OCI-LY1 (cell line): ENCODE data around the gene DCAF16.

Experiments used
- H2AFZ ChIP-seq: fragments of 200-600 bp; sonication (generic), shearing (Covaris generic); 2 replicates; pipeline ENCODE4 v1.6.0; 2014; ENCODE audit warnings: antibody characterized with exemption, mild to moderate bottlenecking, low read length
- H3F3A ChIP-seq: fragments of 200-600 bp; sonication (generic), shearing (Covaris generic); 2 replicates; pipeline ENCODE4 v1.6.0; 2014; ENCODE audit warnings: mild to moderate bottlenecking, antibody characterized with exemption, low read length, moderate library complexity; ENCODE audit not compliant: insufficient read depth
- H3K27ac ChIP-seq: fragments of 200-600 bp; sonication (generic); 2 replicates; pipeline ENCODE4 v1.5.1; 2014; ENCODE audit warnings: low read length, mixed run types, mild to moderate bottlenecking, low read depth; ENCODE audit not compliant: poor library complexity, severe bottlenecking
- H3K27me3 ChIP-seq: fragments of 200-600 bp; sonication (generic); 2 replicates; pipeline ENCODE4 v1.6.0; 2014; ENCODE audit warnings: antibody characterized with exemption, mild to moderate bottlenecking, low read length, moderate library complexity; ENCODE audit not compliant: insufficient read depth
- H3K36me3 ChIP-seq: fragments of 200-600 bp; sonication (generic); 2 replicates; pipeline ENCODE4 v1.6.1; 2014; ENCODE audit warnings: mild to moderate bottlenecking, antibody characterized with exemption, low read length, moderate library complexity, mixed read lengths; ENCODE audit not compliant: insufficient read depth
- H3K4me1 ChIP-seq: fragments of 200-600 bp; sonication (generic); 2 replicates; pipeline ENCODE4 v1.5.1; 2014; ENCODE audit warnings: mild to moderate bottlenecking, low read length, moderate library complexity; ENCODE audit not compliant: insufficient read depth, severe bottlenecking
- H3K4me2 ChIP-seq: fragments of 200-600 bp; sonication (generic), shearing (Covaris generic); 2 replicates; pipeline ENCODE4 v1.6.1; 2014; ENCODE audit warnings: low read length
- H3K4me3 ChIP-seq: fragments of 200-600 bp; sonication (generic); 2 replicates; pipeline ENCODE4 v1.5.1; 2014; ENCODE audit warnings: low read length, low read depth, mild to moderate bottlenecking, mixed read lengths; ENCODE audit not compliant: poor library complexity, severe bottlenecking
- H3K79me2 ChIP-seq: fragments of 200-600 bp; shearing (Covaris generic); 2 replicates; pipeline ENCODE4 v1.6.1; 2016; ENCODE audit warnings: mixed run types, low read length, mixed read lengths; ENCODE audit not compliant: insufficient read depth
- H3K9ac ChIP-seq: fragments of 200-600 bp; sonication (generic), shearing (Covaris generic); 2 replicates; pipeline ENCODE4 v1.6.1; 2014; ENCODE audit warnings: mild to moderate bottlenecking, low read length, mixed read lengths
- H3K9me2 ChIP-seq: fragments of 200-600 bp; sonication (generic), shearing (Covaris generic); 2 replicates; pipeline ENCODE4 v1.6.1; 2014; ENCODE audit warnings: low read depth, mild to moderate bottlenecking, low read length, mixed read lengths
- H3K9me3 ChIP-seq: fragments of 200-600 bp; shearing (Covaris generic); 2 replicates; pipeline ENCODE4 v1.6.1; 2014; ENCODE audit warnings: low read length, mixed read lengths
- H4K20me1 ChIP-seq: fragments of 200-600 bp; sonication (generic), shearing (Covaris generic); 2 replicates; pipeline ENCODE4 v1.6.0; 2016; ENCODE audit warnings: mild to moderate bottlenecking, low read length; ENCODE audit not compliant: insufficient read depth
- CTCF ChIP-seq: fragments of 200-600 bp; sonication (generic), shearing (Covaris generic); IDR thresholded peaks from 2 replicates; pipeline ENCODE4 v1.5.1; 2017; ENCODE audit warnings: mild to moderate bottlenecking, antibody characterized with exemption, low read length, moderate library complexity, mixed read lengths
- EZH2 ChIP-seq: fragments of 200-600 bp; sonication (generic), shearing (Covaris generic); IDR thresholded peaks from 2 replicates; pipeline ENCODE4 v1.8.0; 2017; ENCODE audit warnings: borderline replicate concordance, mixed run types, mild to moderate bottlenecking, antibody characterized with exemption, low read length, moderate library complexity, mixed read lengths

Gene DCAF16

GRCh38 chr4:17810260-17811077, at the start of gene DCAF16, which contains the start of gene NCAPG:
TSS of gene DCAF16 (minus strand) at chr4:17810757. CDS start at chr4:17804141, 6,616 bp downstream.
TSS of gene NCAPG (plus strand) at chr4:17810979. CDS start at chr4:17811078, 99 bp downstream.
- TF ChIP-seq CTCF (no peak), EZH2 (no peak)
- no peaks in the 10 kb centered on the region for H3F3A ChIP-seq
- peaks cover 37% of the 10 kb centered on the region for H3K36me3 ChIP-seq
- no peak within 1 kb of the TSS for H2AFZ ChIP-seq
- peak within 1 kb of the TSS; percentile 91 for H3K4me2 ChIP-seq
- H3K9ac ChIP-seq, result peak within 1 kb of the TSS; percentile 99
- H3K9me2 ChIP-seq, result no peaks in the 10 kb centered on the region
- no peaks in the 10 kb centered on the region for H4K20me1 ChIP-seq
- H3K9me3 ChIP-seq, result no peaks in the 10 kb centered on the region
- H3K4me3 ChIP-seq, result peak within 1 kb of the TSS; percentile 98
- peak within 1 kb of the TSS; percentile 96 for H3K27ac ChIP-seq
- H3K27me3 ChIP-seq, result no peaks in the 10 kb centered on the region
- peaks cover 33% of the 10 kb centered on the region for H3K4me1 ChIP-seq
- peaks cover 87% of the 10 kb centered on the region for H3K79me2 ChIP-seq

- H3K4me3 ChIP-seq, result no peak overlapping the region
- no peaks in the 10 kb centered on the region for H3K27me3 ChIP-seq
- no peak overlapping the region for H3K4me2 ChIP-seq
- no peaks in the 10 kb centered on the region for H3K9me3 ChIP-seq
- no peaks in the 10 kb centered on the region for H3K4me1 ChIP-seq
- no peaks in the 10 kb centered on the region for H3K9me2 ChIP-seq
- no peak overlapping the region for H2AFZ ChIP-seq
- H3K9ac ChIP-seq, result no peak overlapping the region
- H3K79me2 ChIP-seq, result no peaks in the 10 kb centered on the region
- H3K27ac ChIP-seq, result no peak overlapping the region
- no peak for TF ChIP-seq CTCF
- TF ChIP-seq EZH2, result no peak
- no peaks in the 10 kb centered on the region for H3K36me3 ChIP-seq
- no peaks in the 10 kb centered on the region for H4K20me1 ChIP-seq
- no peaks in the 10 kb centered on the region for H3F3A ChIP-seq
These were observed 49.3 kb upstream of the DCAF16 start for GRCh38 chr4:17859793-17860406.

- Histone ChIP-seq H3K79me2 (no peaks in the 10 kb centered on the region), H3K9me2 (no peaks in the 10 kb centered on the region), H3K27me3 (no peaks in the 10 kb centered on the region), H3K4me3 (no peak overlapping the region), H3K4me1 (no peaks in the 10 kb centered on the region), H3K4me2 (no peak overlapping the region), H3K27ac (no peak overlapping the region), H4K20me1 (no peaks in the 10 kb centered on the region), H3K9me3 (no peaks in the 10 kb centered on the region), H3K9ac (no peak overlapping the region), H3K36me3 (no peaks in the 10 kb centered on the region), H3F3A (no peaks in the 10 kb centered on the region), H2AFZ (no peak overlapping the region)
- TF ChIP-seq EZH2 (no peak), CTCF (no peak)
These were observed 43.5 kb upstream of the DCAF16 start for GRCh38 chr4:17854036-17854435.
